Psoas muscle (tissue), 8 donors: ENCODE measurements around the gene ARHGEF9. TPM values are rescaled to one million over a fixed set of nuclear protein-coding genes. Genes with fewer than 3 reads are reported as not detected.

Experiments
- ATAC-seq, 4 donors: fragments of 200-7000 bp; cut with Tn5 transposase; one replicate each; pipeline ENCODE4 v1.9.1; 2020; ENCODE audit warnings: moderate library complexity in 3 of 4, mild to moderate bottlenecking in 2 of 4
- DNase-seq, 2 donors: peaks; one replicate each; pipeline ENCODE4 v3.0.0-alpha.2; 2020
- H3K27ac ChIP-seq: fragments of 200-600 bp; one replicate; pipeline ENCODE4 v1.8.0; 2022
- H3K27me3 ChIP-seq, 3 donors: fragments of 200-600 bp in 1 of 3; one replicate each; pipeline versions ENCODE4 v1.6.1 to v1.8.0; 2013 to 2022; ENCODE audit warnings: low read length in 2 of 3, mild to moderate bottlenecking in 2 of 3, moderate library complexity in 1 of 3; ENCODE audit not compliant: insufficient read depth in 3 of 3
- H3K36me3 ChIP-seq, 2 donors: fragments of 200-600 bp in 1 of 2; one replicate each; pipeline versions ENCODE4 v1.6.1 to v1.8.0; 2013 to 2022; ENCODE audit warnings: low read depth in 1 of 2, mild to moderate bottlenecking in 1 of 2, moderate library complexity in 1 of 2; ENCODE audit not compliant: insufficient read depth in 1 of 2
- H3K4me1 ChIP-seq: fragments of 200-600 bp; one replicate; pipeline ENCODE4 v1.8.0; 2022
- H3K4me3 ChIP-seq: fragments of 200-600 bp; one replicate; pipeline ENCODE4 v1.8.0; 2022; ENCODE audit warnings: mild to moderate bottlenecking
- H3K9me3 ChIP-seq: fragments of 200-600 bp; one replicate; pipeline ENCODE4 v1.8.0; 2022
- CTCF ChIP-seq: fragments of 200-600 bp; IDR thresholded peaks from one replicate; pipeline ENCODE4 v1.8.0; 2022; ENCODE audit warnings: antibody characterized with exemption
- WGBS, 3 donors: extraction: QIAGEN DNeasy Blood & Tissue Kit; methylation state at CpG; one replicate each; pipeline versions ENCODE4 v1.1.6 to v1.1.7; 2013; 5-methylcytosine and 5-hydroxymethylcytosine counted together
- intact Hi-C, 2 donors: fragments of 100-400 bp; cut with DNase I; formaldehyde crosslinking; loops; one replicate each; pipeline versions ENCODE4 v1.11.0 to v1.14.2; 2022
- polyA plus RNA-seq, 3 donors: library from polyadenylated mRNA; stranded (reverse); fragments of 200-250 nt; gene quantifications; one replicate each; pipeline ENCODE4 v1.2.3, GENCODE V29; 2013
- total RNA-seq, 4 donors: library from RNA; stranded (reverse); fragmentation: NEBNext Ultra II Directional in 2 of 4; extraction: Animal tissue kit (Norgen Biotek cat#: 25700) in 2 of 4; gene quantifications; one replicate each; pipeline versions ENCODE4 v1.2.1 to v1.2.4, GENCODE V29; 2021 to 2023
- donor health status: healthy with polysubstance abuse.
- donor health status: DM: no; HTN: no; CAD: no; lungs with moderate emphysema.
- donor health status: Bipolar disorder and iron deficiency.
- donor health status: healthy.
- donor health status: DM: yes; HTN: yes; CAD: no.
- donor health status: DM: no; HTN: no; CAD: no.
- donor health status: DM: no; HTN: no; CAD: no.
- donor health status: DM: yes; HTN: yes; CAD: no.

The ARHGEF9 gene
- total and polyA plus RNA-seq, 7 donors, result 1.6 to 9.4 (median 4.7) TPM

- intact Hi-C loops, result no loop called here
- 82 to 94% (median 91%) methylated on average over 6 of the region's 6 CpGs for WGBS, 3 donors
- TF ChIP-seq CTCF, result no peak
- no peak for ATAC-seq
- no peak overlapping the region for H3K4me3 ChIP-seq
- DNase-seq, result no peak
- H3K9me3 ChIP-seq, result peaks cover 12% of the 10 kb centered on the region
- no peaks in the 10 kb centered on the region for H3K36me3 ChIP-seq
- H3K27me3 ChIP-seq, result peaks cover 0 to 3% (median 0%) of the 10 kb centered on the region in 3 donors
- H3K4me1 ChIP-seq, result no peaks in the 10 kb centered on the region
- no peak overlapping the region for H3K27ac ChIP-seq
These were observed 2.5 kb downstream of the ARHGEF9 start for GRCh38 chrX:63782515-63782914.

- intact Hi-C loops, result no loop called here
- Histone ChIP-seq H3K4me3 (no peak overlapping the region), H3K4me1 (no peaks in the 10 kb centered on the region), H3K36me3 (no peaks in the 10 kb centered on the region), H3K27me3 (peaks cover 0 to 4% (median 0%) of the 10 kb centered on the region in 3 donors), H3K9me3 (peaks cover 6% of the 10 kb centered on the region), H3K27ac (no peak overlapping the region)
- TF ChIP-seq CTCF, result no peak
- ATAC-seq (no peak), DNase-seq (no peak)
- WGBS, 3 donors, result 96 to 100% (median 97%) methylated on average over 2 of the region's 2 CpGs
These were observed 16.3 kb downstream of the ARHGEF9 start for GRCh38 chrX:63768760-63769159.

- Histone ChIP-seq H3K4me1 (no peaks in the 10 kb centered on the region), H3K27ac (no peak overlapping the region), H3K9me3 (peaks cover 6% of the 10 kb centered on the region), H3K36me3 (no peaks in the 10 kb centered on the region), H3K27me3 (no peaks in the 10 kb centered on the region), H3K4me3 (no peak overlapping the region)
- TF ChIP-seq CTCF, result no peak
- WGBS, 3 donors, result 84 to 90% (median 89%) methylated on average over 4 of the region's 4 CpGs
- DNase-seq (no peak), ATAC-seq (no peak)
- intact Hi-C loops, result no loop called here
These were observed 19.3 kb downstream of the ARHGEF9 start for GRCh38 chrX:63765712-63766111.

GRCh38 chrX:63764946-63765345, 20.1 kb downstream of the ARHGEF9 start:
- Histone ChIP-seq H3K4me1 (no peaks in the 10 kb centered on the region), H3K4me3 (no peak overlapping the region), H3K9me3 (peaks cover 6% of the 10 kb centered on the region), H3K27ac (no peak overlapping the region), H3K27me3 (no peaks in the 10 kb centered on the region), H3K36me3 (no peaks in the 10 kb centered on the region)
- DNase-seq, result no peak
- no peak for ATAC-seq
- no peak for TF ChIP-seq CTCF
- intact Hi-C loops, result no loop called here
- WGBS, 3 donors, result 40 to 77% (median 47%) methylated on average over 1 of the region's 1 CpG

- intact Hi-C loops, result no loop called here
- Histone ChIP-seq H3K4me3 (no peak overlapping the region), H3K36me3 (no peaks in the 10 kb centered on the region), H3K27me3 (no peaks in the 10 kb centered on the region), H3K27ac (no peak overlapping the region), H3K9me3 (no peaks in the 10 kb centered on the region), H3K4me1 (no peaks in the 10 kb centered on the region)
- ATAC-seq (no peak), DNase-seq (no peak)
- WGBS, 3 donors, result 42 to 68% (median 63%) methylated on average over 1 of the region's 1 CpG
- no peak for TF ChIP-seq CTCF
These were observed 23.4 kb downstream of the ARHGEF9 start for GRCh38 chrX:63761639-63762038.
